ENCODE data around the gene RAB39B. TPM values are rescaled to one million over a fixed set of nuclear protein-coding genes. Genes with fewer than 3 reads are reported as not detected.

Gene RAB39B
- total RNA-seq, 1 experiment from 2014 or later, result 8.0 TPM

GRCh38 chrX:155262970-155263754 lies 1.1 kb downstream of the RAB39B start (continued):
- TF ChIP-seq ATF1 (CRISPR knock-in tag; IDR thresholded peaks at IDR 0.05), result no peak
- no peak for TF ChIP-seq ZNF281 (CRISPR knock-in tag; IDR thresholded peaks at IDR 0.05)
- no peak for TF ChIP-seq CREM (CRISPR knock-in tag; IDR thresholded peaks at IDR 0.05)
- no peak for TF ChIP-seq ZNF396 (CRISPR knock-in tag; IDR thresholded peaks at IDR 0.05; ENCODE audit: borderline replicate concordance)
- TF ChIP-seq ZNF138 (CRISPR knock-in tag; conservative IDR thresholded peaks at IDR 0.05), result no peak
- no peak for TF ChIP-seq ZMAT4 (CRISPR knock-in tag; IDR thresholded peaks at IDR 0.05)
- TF ChIP-seq ZBTB43 (CRISPR knock-in tag; IDR thresholded peaks at IDR 0.05), result no peak

- ChIA-PET POLR2A (no interaction called here), CTCF (no interaction called here)
- H3K4me1 Mint-ChIP-seq, result peaks cover 12% of the 10 kb centered on the region
- no peak overlapping the region for H3K27ac Mint-ChIP-seq
- H3K27me3 Mint-ChIP-seq (ENCODE audit: low read depth), result no peaks in the 10 kb centered on the region
- H3K9me3 Mint-ChIP-seq, result no peaks in the 10 kb centered on the region
- no peak for TF ChIP-seq FOXJ3 (CRISPR knock-in tag; IDR thresholded peaks at IDR 0.05; ENCODE audit: borderline replicate concordance)
- no peak for TF ChIP-seq ZNF138 (CRISPR knock-in tag; conservative IDR thresholded peaks at IDR 0.05)
- TF ChIP-seq CDX4 (CRISPR knock-in tag; IDR thresholded peaks at IDR 0.05; ENCODE audit: borderline replicate concordance), result no peak
- no peak for TF ChIP-seq RORB (CRISPR knock-in tag; IDR thresholded peaks at IDR 0.05)
- no peak for TF ChIP-seq USF2 (CRISPR knock-in tag; IDR thresholded peaks at IDR 0.05)
- TF ChIP-seq AFF4 (CRISPR knock-in tag; IDR thresholded peaks at IDR 0.05; ENCODE audit: borderline replicate concordance), result no peak
- TF ChIP-seq PRDM15 (CRISPR knock-in tag; IDR thresholded peaks at IDR 0.05), result no peak
- no peak for TF ChIP-seq IRF2 (CRISPR knock-in tag; IDR thresholded peaks at IDR 0.05; ENCODE audit: borderline replicate concordance, low read depth)
- no peak for TF ChIP-seq ZNF263 (CRISPR knock-in tag; IDR thresholded peaks at IDR 0.05; ENCODE audit: low read depth)
- H3K36me3 Mint-ChIP-seq, result 0 out of 2 replicates have a peak, but pooled peaks cover 3% of the 10 kb centered on the region
- H3K4me3 Mint-ChIP-seq, result no peak overlapping the region
- DNase-seq (ENCODE audit: low spot score) (no peak), ATAC-seq (no peak)
Measured at GRCh38 chrX:155259752-155260151, 4.5 kb downstream of the RAB39B start.

Measured in WTC11 (cell line).